GM12892 (cell line): ENCODE data around the gene KLHL28.

Experiments used
- POLR2A ChIP-seq: IDR thresholded peaks from 2 replicates; pipeline ENCODE4 v1.6.1; 2011; ENCODE audit warnings: low read depth, low read length, control low read depth
- POLR2AphosphoS5 ChIP-seq: IDR thresholded peaks from 2 replicates; pipeline ENCODE4 v1.6.1; 2011; ENCODE audit warnings: low read depth, low read length, control low read depth
- TAF1 ChIP-seq: IDR thresholded peaks from 2 replicates; pipeline ENCODE4 v1.6.1; 2011; ENCODE audit warnings: low read depth, mild to moderate bottlenecking, control low read depth, low read length, borderline replicate concordance

DNA sequence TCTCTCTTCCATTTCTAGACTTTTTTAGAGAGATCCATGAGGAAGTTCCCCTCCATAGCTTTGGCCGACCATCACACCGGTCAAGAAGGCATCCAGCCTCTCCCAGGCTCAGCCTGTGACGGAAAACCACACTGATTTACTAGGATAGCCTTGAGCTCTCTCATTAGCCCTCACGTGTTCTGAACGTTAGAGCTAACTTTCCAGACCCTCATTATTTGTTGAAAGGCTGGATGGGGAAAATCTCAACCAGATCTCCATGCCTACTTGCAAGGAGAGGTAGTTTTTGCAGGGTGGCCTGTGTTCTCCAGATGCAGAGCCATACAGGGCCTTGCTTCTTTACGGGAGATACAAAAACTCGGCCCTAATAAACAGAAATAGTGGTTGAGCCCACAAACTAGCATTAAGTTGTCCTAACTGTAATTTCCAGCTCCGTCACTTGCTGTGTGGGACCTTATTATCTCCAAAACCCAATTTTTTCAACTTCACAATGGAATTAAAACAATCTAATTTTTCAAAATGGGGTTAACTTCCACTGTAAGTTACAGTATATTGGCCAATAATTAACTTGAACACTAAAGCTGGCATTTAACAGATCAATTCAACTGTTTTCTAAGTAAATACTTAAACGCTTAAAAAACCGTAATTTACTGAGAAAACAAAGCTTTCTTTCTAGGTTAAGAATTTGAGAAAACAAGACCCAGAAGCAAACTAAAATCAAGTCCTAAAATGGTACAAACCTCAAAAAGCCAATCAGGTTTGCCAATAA lies 65.3 kb downstream of the KLHL28 start:
- TF ChIP-seq POLR2AphosphoS5 (no peak), POLR2A (no peak), TAF1 (no peak)
